ENCODE measurements around the gene CYP4F22.

The CYP4F22 gene

DNA sequence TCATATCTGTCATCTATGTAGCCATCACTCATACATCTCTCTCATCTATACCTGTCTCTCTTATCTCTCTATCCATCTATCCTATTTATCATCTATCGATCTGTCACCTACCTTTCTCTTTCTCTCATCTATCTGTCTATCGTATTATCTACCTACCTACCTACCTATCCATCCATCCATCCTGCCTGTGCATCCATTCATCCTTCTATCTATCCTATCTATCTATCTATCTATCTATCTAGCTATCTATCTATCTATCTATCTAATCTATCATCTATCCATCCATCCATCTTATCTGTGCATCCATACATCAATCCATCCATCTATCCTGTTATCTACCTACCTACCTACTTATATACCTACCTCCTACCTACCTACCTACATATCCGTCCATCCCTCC lies 62.1 kb downstream of the CYP4F22 start:
- TF ChIP-seq, protein P1, sequence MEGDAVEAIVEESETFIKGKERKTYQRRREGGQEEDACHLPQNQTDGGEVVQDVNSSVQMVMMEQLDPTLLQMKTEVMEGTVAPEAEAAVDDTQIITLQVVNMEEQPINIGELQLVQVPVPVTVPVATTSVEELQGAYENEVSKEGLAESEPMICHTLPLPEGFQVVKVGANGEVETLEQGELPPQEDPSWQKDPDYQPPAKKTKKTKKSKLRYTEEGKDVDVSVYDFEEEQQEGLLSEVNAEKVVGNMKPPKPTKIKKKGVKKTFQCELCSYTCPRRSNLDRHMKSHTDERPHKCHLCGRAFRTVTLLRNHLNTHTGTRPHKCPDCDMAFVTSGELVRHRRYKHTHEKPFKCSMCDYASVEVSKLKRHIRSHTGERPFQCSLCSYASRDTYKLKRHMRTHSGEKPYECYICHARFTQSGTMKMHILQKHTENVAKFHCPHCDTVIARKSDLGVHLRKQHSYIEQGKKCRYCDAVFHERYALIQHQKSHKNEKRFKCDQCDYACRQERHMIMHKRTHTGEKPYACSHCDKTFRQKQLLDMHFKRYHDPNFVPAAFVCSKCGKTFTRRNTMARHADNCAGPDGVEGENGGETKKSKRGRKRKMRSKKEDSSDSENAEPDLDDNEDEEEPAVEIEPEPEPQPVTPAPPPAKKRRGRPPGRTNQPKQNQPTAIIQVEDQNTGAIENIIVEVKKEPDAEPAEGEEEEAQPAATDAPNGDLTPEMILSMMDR (IDR thresholded peaks at IDR 0.05; ENCODE audit: control insufficient read depth, insufficient read depth, low read depth, low read length, missing control alignments) = no peak
- H3K4me3 ChIP-seq (ENCODE audit: control insufficient read depth, low read depth, low read length) = no peak overlapping the region
- DNase-seq (ENCODE audit: low read depth) = no peak

DNA sequence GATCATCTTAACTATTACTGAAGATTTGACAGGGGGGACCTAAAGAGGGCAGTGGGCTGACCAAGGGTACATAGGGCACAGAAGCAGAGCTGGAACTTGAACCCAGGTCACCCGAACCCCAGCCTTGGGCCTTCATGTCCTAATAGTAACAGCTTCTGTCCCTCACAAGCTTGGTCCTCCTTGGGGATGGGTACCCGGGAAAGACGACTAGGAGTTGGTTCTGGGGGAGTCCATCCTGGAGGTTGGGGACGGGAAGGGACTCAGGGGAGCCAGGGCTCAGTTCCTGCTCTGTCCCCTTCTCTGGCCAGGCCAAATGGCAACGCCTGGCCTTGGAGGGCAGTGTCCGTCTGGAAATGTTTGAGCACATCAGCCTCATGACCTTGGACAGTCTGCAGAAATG lies 67.1 kb downstream of the CYP4F22 start:
- H3K4me3 ChIP-seq (ENCODE audit: control insufficient read depth, low read depth, low read length) = no peak overlapping the region
- TF ChIP-seq, protein P1 (IDR thresholded peaks at IDR 0.05; ENCODE audit: control insufficient read depth, insufficient read depth, low read depth, low read length, missing control alignments) = no peak
- no peak for DNase-seq (ENCODE audit: low read depth)

GRCh38 chr19:15576526-15577156 lies 68.3 kb downstream of the CYP4F22 start:
- no peak for DNase-seq (ENCODE audit: low read depth)
- TF ChIP-seq, protein P1 (IDR thresholded peaks at IDR 0.05; ENCODE audit: control insufficient read depth, insufficient read depth, low read depth, low read length, missing control alignments) = no peak
- no peak overlapping the region for H3K4me3 ChIP-seq (ENCODE audit: control insufficient read depth, low read depth, low read length)

- no peak for DNase-seq (ENCODE audit: low read depth)
- H3K4me3 ChIP-seq (ENCODE audit: control insufficient read depth, low read depth, low read length) = no peak overlapping the region
- TF ChIP-seq, protein P1 (IDR thresholded peaks at IDR 0.05; ENCODE audit: control insufficient read depth, insufficient read depth, low read depth, low read length, missing control alignments) = no peak
Observed at GRCh38 chr19:15577184-15577771, 69.0 kb downstream of the CYP4F22 start.

GRCh38 chr19:15583346-15583745 lies 75.0 kb downstream of the CYP4F22 start:
- no peak overlapping the region for H3K4me3 ChIP-seq (ENCODE audit: control insufficient read depth, low read depth, low read length)
- TF ChIP-seq, protein P1 (IDR thresholded peaks at IDR 0.05; ENCODE audit: control insufficient read depth, insufficient read depth, low read depth, low read length, missing control alignments) = no peak

DNA sequence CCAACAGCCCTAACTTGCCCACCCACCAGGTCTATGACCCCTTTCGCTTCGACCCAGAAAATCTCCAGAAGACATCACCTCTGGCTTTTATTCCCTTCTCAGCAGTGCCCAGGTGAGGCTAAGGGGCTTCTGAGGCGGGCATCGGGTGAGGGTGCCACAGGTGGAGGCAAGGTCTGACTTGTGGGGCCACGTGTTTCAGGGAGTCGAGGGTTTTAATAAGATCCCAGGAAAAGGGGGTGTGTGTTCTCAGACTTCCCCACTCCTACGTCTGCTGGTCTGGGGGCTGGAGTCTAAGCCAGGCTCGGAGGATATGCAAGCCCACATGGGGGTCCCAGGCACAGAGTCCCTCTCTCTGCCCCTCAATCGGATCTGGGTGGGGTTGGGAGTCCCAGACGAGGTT lies 75.8 kb downstream of the CYP4F22 start:
- no peak for DNase-seq (ENCODE audit: low read depth)
- TF ChIP-seq, protein P1 (IDR thresholded peaks at IDR 0.05; ENCODE audit: control insufficient read depth, insufficient read depth, low read depth, low read length, missing control alignments) = no peak
- no peak overlapping the region for H3K4me3 ChIP-seq (ENCODE audit: control insufficient read depth, low read depth, low read length)

More at GRCh38 chr19:15583346-15583745, 75.0 kb downstream of the CYP4F22 start:
- DNase-seq (ENCODE audit: low read depth) = no peak

All from AG09309 (cell line).